HL-60 (cell line): ENCODE measurements around the gene TMEM41B.

ENCODE experiments used
- POLR2AphosphoS5 ChIP-seq: IDR thresholded peaks from 2 replicates; pipeline ENCODE4 v1.6.1; 2012; ENCODE audit warnings: low read depth
- TF ChIP-seq, protein P1 (sequence below): IDR thresholded peaks from one replicate; pipeline ENCODE4 v1.5.1; 2011; ENCODE audit warnings: low read length, control low read depth, inconsistent platforms; ENCODE audit not compliant: insufficient read depth

DNA sequence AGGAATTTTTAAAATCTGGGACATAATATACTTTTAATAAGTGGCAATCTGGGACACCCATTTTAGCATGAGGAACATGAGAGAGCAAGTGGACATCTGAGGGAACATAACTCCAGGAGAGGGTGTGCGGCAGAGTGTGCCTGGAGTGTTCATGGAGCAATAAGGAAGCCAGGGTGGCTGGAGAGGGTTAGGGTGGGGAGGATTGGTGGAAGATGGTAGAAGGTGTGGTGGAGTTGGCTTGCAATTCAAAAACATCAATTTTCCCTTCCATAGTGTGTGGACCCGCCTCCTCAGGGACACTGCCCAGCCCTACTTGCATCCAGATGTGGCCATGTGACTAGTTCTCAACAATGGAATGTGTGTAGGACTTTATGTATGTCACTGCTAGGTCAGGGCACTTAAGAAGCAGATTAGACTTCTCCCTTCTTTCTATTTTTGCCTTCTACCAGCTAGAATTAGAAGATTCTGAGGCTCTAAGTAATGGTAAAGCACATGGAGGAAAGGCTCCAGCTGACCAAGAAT, 44.8 kb downstream of the TMEM41B start:
- TF ChIP-seq, protein P1, sequence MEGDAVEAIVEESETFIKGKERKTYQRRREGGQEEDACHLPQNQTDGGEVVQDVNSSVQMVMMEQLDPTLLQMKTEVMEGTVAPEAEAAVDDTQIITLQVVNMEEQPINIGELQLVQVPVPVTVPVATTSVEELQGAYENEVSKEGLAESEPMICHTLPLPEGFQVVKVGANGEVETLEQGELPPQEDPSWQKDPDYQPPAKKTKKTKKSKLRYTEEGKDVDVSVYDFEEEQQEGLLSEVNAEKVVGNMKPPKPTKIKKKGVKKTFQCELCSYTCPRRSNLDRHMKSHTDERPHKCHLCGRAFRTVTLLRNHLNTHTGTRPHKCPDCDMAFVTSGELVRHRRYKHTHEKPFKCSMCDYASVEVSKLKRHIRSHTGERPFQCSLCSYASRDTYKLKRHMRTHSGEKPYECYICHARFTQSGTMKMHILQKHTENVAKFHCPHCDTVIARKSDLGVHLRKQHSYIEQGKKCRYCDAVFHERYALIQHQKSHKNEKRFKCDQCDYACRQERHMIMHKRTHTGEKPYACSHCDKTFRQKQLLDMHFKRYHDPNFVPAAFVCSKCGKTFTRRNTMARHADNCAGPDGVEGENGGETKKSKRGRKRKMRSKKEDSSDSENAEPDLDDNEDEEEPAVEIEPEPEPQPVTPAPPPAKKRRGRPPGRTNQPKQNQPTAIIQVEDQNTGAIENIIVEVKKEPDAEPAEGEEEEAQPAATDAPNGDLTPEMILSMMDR = no peak
- no peak for TF ChIP-seq POLR2AphosphoS5
